Hepatocyte (in vitro differentiated cells): ENCODE measurements around the gene SVBP.

Experiments
- CTCF ChIP-seq: fragments of 200-600 bp; sonication (generic); IDR thresholded peaks from 2 replicates; pipeline ENCODE4 v1.5.1; 2016; ENCODE audit warnings: antibody characterized with exemption, mild to moderate bottlenecking; ENCODE audit not compliant: poor library complexity
- EZH2 ChIP-seq: fragments of 200-600 bp; sonication (generic); IDR thresholded peaks from 2 replicates; pipeline ENCODE4 v1.6.1; 2016; ENCODE audit warnings: antibody characterized with exemption, mild to moderate bottlenecking, borderline replicate concordance
- EZH2phosphoT487 ChIP-seq: fragments of 200-600 bp; sonication (generic); IDR thresholded peaks from one replicate; pipeline ENCODE4 v1.6.1; 2018; ENCODE audit warnings: antibody characterized with exemption, mild to moderate bottlenecking, low read depth, moderate library complexity; ENCODE audit not compliant: unreplicated experiment, severe bottlenecking

GRCh38 chr1:42835422-42835821 is 18.2 kb upstream of the SVBP start:
- TF ChIP-seq CTCF (no peak), EZH2 (no peak), EZH2phosphoT487 (no peak)
